Tibial artery (tissue), 4 donors: Measurements from ENCODE around the gene RPL27A.
A peak's percentile ranks its signal among the peaks of the same experiment; 100 is the strongest.

Experiments
- DNase-seq, 2 donors: peaks; one replicate each; pipeline ENCODE4 v3.0.0-alpha.2; 2019
- H3K27ac ChIP-seq, 2 donors: fragments of 200-600 bp; sonication (generic) in 1 of 2; 1 replicate in 1 of 2; 2 replicates in 1 of 2; pipeline ENCODE4 v1.5.1; 2018 to 2019; ENCODE audit warnings: mild to moderate bottlenecking in 1 of 2
- H3K27me3 ChIP-seq, 2 donors: fragments of 200-600 bp; sonication (generic) in 1 of 2; one replicate each; pipeline versions ENCODE4 v1.5.1 to v1.6.0; 2016 to 2019
- H3K36me3 ChIP-seq, 3 donors: fragments of 200-600 bp; sonication (generic) in 2 of 3; one replicate each; pipeline ENCODE4 v1.5.1; 2016 to 2019; ENCODE audit warnings: mild to moderate bottlenecking in 2 of 3
- H3K4me1 ChIP-seq, 4 donors: fragments of 200-600 bp; sonication (generic) in 2 of 4; 1 replicate in 3 of 4; 2 replicates in 1 of 4; pipeline ENCODE4 v1.5.1; 2016 to 2019
- H3K4me3 ChIP-seq, 2 donors: fragments of 200-600 bp; sonication (generic) in 1 of 2; 1 replicate in 1 of 2; 2 replicates in 1 of 2; pipeline ENCODE4 v1.5.1; 2018 to 2019; ENCODE audit warnings: mild to moderate bottlenecking in 2 of 2
- H3K9me3 ChIP-seq, 3 donors: fragments of 200-600 bp; sonication (generic) in 1 of 3; one replicate each; pipeline ENCODE4 v1.5.1; 2016 to 2019
- CTCF ChIP-seq, 2 experiments: fragments of 200-600 bp in 1 of 2; fragments of 450-650 bp in 1 of 2; IDR thresholded peaks; one replicate each; pipeline ENCODE4 v1.5.1; 2017 to 2019; ENCODE audit warnings: antibody characterized with exemption in 2 of 2, mild to moderate bottlenecking in 1 of 2, moderate library complexity in 1 of 2
- intact Hi-C: fragments of 100-400 bp; cut with DNase I; formaldehyde crosslinking; loops from one replicate; pipeline ENCODE4 v1.15.0; 2023; ENCODE audit warnings: low total_unique reads

RPL27A gene

GRCh38 chr11:8699903-8700302 lies 17.3 kb downstream of the RPL27A start:
- H3K4me3 ChIP-seq, result no peak overlapping the region
- no peak for TF ChIP-seq CTCF (IDR thresholded peaks at IDR 0.05)
- H3K27me3 ChIP-seq, result no peaks in the 10 kb centered on the region
- H3K9me3 ChIP-seq, result no peaks in the 10 kb centered on the region
- intact Hi-C loops, result loop anchor here (10.0 kb wide), 1 partner anchor 65 kb away; no protein-coding TSS in a partner anchor
- H3K27ac ChIP-seq, result peak overlapping the region; percentile 45 to 93
- peaks cover 0 to 28% (median 7%) of the 10 kb centered on the region in 4 donors for H3K4me1 ChIP-seq
- peak in 1 of 2 donors; percentile 73 for DNase-seq
- peaks cover 50 to 100% (median 79%) of the 10 kb centered on the region in 3 donors for H3K36me3 ChIP-seq

GRCh38 chr11:8701891-8702597 lies 19.5 kb downstream of the RPL27A start:
- TF ChIP-seq CTCF (IDR thresholded peaks at IDR 0.05), result no peak
- no peaks in the 10 kb centered on the region for H3K27me3 ChIP-seq

GRCh38 chr11:8702598-8702915 lies 20.0 kb downstream of the RPL27A start:
- no peak for DNase-seq
- no peak for TF ChIP-seq CTCF (IDR thresholded peaks at IDR 0.05)
- Histone ChIP-seq H3K9me3 (no peaks in the 10 kb centered on the region), H3K27ac (peak overlapping the region in 1 of 2 donors; percentile 93), H3K4me3 (no peak overlapping the region), H3K4me1 (peaks cover 0 to 42% (median 15%) of the 10 kb centered on the region in 4 donors), H3K36me3 (peaks cover 23 to 92% (median 56%) of the 10 kb centered on the region in 3 donors), H3K27me3 (no peaks in the 10 kb centered on the region)
- intact Hi-C loops, result loop anchor here (10.0 kb wide), 1 partner anchor 62 kb away; no protein-coding TSS in a partner anchor

More at GRCh38 chr11:8701891-8702597, 19.5 kb downstream of the RPL27A start:
- Histone ChIP-seq H3K4me1 (peaks cover 0 to 37% (median 10%) of the 10 kb centered on the region in 4 donors), H3K9me3 (no peaks in the 10 kb centered on the region), H3K36me3 (peaks cover 29 to 96% (median 61%) of the 10 kb centered on the region in 3 donors), H3K4me3 (no peak overlapping the region), H3K27ac (peak overlapping the region; percentile 12 to 93)
- intact Hi-C loops, result loop anchor here (10.0 kb wide), 1 partner anchor 63 kb away; no protein-coding TSS in a partner anchor
- DNase-seq, result no peak

GRCh38 chr11:8704136-8704535 lies 21.5 kb downstream of the RPL27A start:
- Histone ChIP-seq H3K4me1 (peaks cover 13 to 54% (median 29%) of the 10 kb centered on the region in 4 donors), H3K27ac (peak overlapping the region; percentile 30 to 93), H3K36me3 (peaks cover 11 to 76% (median 40%) of the 10 kb centered on the region in 3 donors)

GRCh38 chr11:8705146-8705545 lies 22.6 kb downstream of the RPL27A start:
- Histone ChIP-seq H3K4me1 (peaks cover 13 to 54% (median 32%) of the 10 kb centered on the region in 4 donors), H3K36me3 (peaks cover 11 to 66% (median 35%) of the 10 kb centered on the region in 3 donors)

More at GRCh38 chr11:8704136-8704535, 21.5 kb downstream of the RPL27A start:
- intact Hi-C loops, result loop anchor here (10.0 kb wide), 1 partner anchor 61 kb away; no protein-coding TSS in a partner anchor
- TF ChIP-seq CTCF (IDR thresholded peaks at IDR 0.05), result no peak
- Histone ChIP-seq H3K9me3 (no peaks in the 10 kb centered on the region), H3K4me3 (no peak overlapping the region), H3K27me3 (no peaks in the 10 kb centered on the region)
- DNase-seq, result no peak

More at GRCh38 chr11:8705146-8705545, 22.6 kb downstream of the RPL27A start:
- H3K9me3 ChIP-seq, result no peaks in the 10 kb centered on the region
- no peak for DNase-seq
- no peaks in the 10 kb centered on the region for H3K27me3 ChIP-seq
- H3K27ac ChIP-seq, result peak overlapping the region in 1 of 2 donors; percentile 93
- TF ChIP-seq CTCF (IDR thresholded peaks at IDR 0.05), result no peak
- H3K4me3 ChIP-seq, result no peak overlapping the region
- intact Hi-C loops, result loop anchor here (10.0 kb wide), 1 partner anchor 60 kb away; no protein-coding TSS in a partner anchor
